Adrenal gland (tissue), 5 donors: ENCODE data around the gene SPINK4.

Experiments
- CTCF ChIP-seq, 6 experiments: fragments of 450-650 bp in 4 of 6; fragments of 200-600 bp in 2 of 6; sonication (generic) in 1 of 6; IDR thresholded peaks; 1 replicate in 5 of 6; 2 replicates in 1 of 6; pipeline versions ENCODE4 v1.5.1 to v1.8.0; 2016 to 2021; ENCODE audit warnings: antibody characterized with exemption in 6 of 6, mild to moderate bottlenecking in 2 of 6, moderate library complexity in 1 of 6
- POLR2A ChIP-seq, 2 donors: fragments of 450-650 bp; IDR thresholded peaks; one replicate each; pipeline ENCODE4 v1.6.1; 2017; ENCODE audit warnings: antibody characterized with exemption in 2 of 2, mild to moderate bottlenecking in 2 of 2, moderate library complexity in 1 of 2
- donor health status: DM: no; HTN: no; CAD: no.

DNA sequence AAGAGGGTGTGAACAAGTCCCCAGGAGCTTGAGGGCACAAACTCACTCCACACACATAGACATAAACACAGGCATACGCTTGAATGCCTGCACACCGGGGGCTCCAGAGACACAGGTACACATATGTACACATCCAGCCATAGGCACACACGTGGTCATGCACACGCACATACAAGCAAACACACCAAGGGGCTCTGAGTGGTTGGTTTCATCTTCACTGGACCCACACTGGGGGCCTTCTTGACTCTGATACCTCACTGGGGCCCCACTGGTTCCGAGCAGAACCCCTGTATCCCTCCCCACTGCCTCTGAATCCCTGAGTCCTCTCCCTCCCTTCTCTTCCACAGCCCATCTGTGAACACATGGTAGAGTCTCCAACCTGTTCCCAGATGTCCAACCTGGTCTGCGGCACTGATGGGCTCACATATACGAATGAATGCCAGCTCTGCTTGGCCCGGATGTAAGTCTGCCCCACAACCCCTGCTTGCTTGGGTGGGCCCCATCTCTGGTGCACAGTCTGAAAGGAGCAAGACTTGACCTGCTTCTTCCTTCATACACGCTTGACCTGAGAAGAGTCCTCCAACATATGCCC, 6.4 kb downstream of the SPINK4 start:
- TF ChIP-seq POLR2A (IDR thresholded peaks at IDR 0.05), result no peak
- TF ChIP-seq CTCF (IDR thresholded peaks at IDR 0.05), result no peak
